ENCODE results near the gene DMD.
"Not testable (repeated sequence)": the region's sequence is repeated elsewhere in the genome, so short reads cannot be mapped to it uniquely, and the experiment has no call there.

The DMD gene

DNA sequence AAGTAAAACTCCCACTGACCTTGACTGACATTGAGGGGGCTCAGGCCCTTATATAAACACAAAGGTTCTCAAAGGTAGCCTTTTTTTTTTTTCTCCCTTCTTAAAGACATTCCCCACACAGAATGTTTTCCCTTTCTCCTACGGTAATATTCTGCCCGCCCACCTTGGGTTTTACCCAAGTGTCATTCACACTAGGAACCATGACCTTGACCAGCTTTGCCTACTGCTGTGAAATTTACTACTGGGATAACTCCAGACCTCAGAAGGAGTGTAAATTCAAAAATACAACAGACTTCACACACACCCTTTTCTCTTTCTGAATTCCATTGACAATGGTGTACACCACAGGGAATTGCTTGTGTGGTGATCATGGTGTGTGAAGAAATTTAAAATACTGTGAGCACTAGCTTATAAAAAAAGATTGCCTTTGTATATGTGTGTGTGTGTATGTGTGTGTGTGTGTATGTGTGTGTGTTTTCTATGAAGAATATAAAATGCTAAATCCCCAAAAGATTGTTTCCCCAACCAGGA lies 1550.0 kb downstream of the DMD start:
- no peak for DNase-seq

DNA sequence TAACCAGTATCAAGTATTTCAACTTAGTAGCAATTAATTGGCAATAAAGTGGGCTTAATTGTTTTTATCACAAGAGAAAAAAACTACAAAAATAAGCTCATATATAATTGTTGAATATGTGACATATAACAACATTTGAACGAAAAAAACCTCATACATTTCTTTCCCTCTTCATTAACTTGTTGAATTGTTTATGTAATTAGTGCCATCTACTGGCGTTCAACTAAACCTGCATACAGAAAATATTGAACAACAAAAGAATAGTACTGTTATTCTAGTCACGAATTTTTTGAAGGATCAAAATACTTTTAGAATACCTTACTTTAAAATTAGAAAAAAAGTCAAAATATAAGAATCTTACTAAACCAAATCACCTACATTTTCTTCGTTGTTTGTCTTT lies 1553.0 kb downstream of the DMD start:
- DNase-seq = no peak

- no peak for DNase-seq
Observed at GRCh38 chrX:31656013-31656412, 1555.3 kb downstream of the DMD start.

- no peak for DNase-seq
Observed at GRCh38 chrX:31653422-31653821, 1557.9 kb downstream of the DMD start.

- no peak for DNase-seq
Observed at GRCh38 chrX:31652650-31653049, 1558.7 kb downstream of the DMD start.

DNA sequence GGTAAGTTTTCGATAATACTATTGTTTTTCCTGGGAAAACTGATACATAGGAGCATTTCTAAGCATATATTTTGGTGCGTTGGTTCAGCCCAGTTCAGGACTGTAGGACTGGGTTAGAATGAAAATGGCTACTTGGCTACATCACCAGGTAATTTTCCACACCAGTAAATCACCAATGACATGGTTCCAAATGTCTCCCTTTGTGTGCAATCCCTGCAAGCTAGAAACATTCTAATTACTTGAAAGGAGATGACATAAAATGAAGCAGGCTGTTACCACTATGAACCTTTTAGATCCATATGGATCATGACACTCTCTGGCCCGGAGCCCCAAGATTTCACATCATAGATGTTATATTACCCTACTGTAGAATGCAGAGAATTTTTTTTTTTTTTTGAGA lies 1562.1 kb downstream of the DMD start:
- no peak for DNase-seq

- DNase-seq = no peak
Observed at GRCh38 chrX:31633349-31633748, 1578.0 kb downstream of the DMD start.

DNA sequence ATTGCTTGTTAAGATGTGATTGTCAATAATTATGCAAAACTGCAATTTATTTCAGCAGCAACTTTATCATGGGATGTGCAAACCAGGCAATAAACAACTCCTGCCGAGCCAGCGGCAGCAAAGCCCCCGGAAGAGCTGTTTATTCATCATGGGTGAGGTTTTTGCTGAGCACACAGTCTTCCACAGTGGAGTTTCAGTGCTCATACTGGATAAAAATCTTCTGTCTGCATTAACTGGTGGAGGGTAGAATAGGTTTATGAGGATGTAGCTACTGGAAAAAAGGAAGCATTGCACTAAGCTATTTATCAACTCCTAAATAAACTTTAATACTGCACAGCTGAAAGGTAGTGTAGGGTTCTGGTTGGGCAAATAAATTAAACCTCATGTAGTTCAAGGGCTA lies 1582.2 kb downstream of the DMD start:
- no peak for DNase-seq

GRCh38 chrX:31609130-31609529 lies 1602.2 kb downstream of the DMD start:
- DNase-seq = no peak

DNA sequence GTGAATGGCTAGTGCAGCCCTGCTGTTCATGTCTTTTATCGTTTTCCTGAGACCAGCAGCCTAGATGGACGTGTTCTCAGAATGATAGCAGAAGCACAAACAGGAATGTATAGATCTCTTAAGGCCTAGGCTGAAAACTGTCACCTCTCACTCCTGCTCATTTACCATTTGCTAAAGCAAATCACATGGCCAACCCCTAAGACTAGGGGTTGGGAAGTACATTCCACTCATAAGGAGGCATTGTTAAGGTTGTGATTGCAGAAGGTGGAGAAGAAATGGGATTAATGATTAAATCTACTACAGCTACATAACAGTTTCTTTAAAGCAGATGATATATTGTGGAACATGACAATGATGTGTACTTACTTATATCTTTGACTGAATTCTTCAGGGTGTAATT lies 1602.7 kb downstream of the DMD start:
- DNase-seq = no peak

- no peak for DNase-seq
Observed at GRCh38 chrX:31606771-31607170, 1604.6 kb downstream of the DMD start.

DNA sequence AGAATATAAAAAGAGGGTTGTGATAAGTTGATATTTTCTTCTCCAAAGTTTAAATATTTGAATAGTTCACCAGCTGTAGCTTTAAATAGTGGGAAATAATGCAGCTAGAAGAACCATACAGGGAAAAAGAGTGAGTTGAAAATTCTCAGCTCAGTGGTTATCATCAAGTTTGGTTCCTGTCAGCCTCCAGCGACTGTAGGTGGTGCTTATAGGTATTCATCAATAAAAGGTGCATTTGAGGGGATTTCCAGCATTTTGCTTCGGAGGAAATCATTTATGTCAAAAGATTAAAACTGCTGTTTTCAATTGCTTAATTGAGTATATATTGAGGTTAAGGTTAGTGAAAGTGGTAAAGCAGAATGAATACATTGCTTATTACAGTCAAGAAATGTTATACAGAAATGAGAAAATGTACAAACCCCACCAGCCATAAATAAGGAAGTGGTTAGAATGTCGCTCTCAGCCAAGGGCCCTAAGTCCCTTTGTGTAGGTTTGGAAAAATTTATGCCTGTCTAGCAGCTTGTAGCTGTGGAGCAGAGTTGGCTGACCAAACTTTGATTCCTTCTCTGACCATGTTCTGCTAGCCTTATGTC lies 1606.6 kb downstream of the DMD start:
- no peak for DNase-seq

GRCh38 chrX:31603411-31604120 lies 1607.8 kb downstream of the DMD start:
- no peak for DNase-seq

GRCh38 chrX:31600823-31601222 lies 1610.5 kb downstream of the DMD start:
- no peak for DNase-seq

DNA sequence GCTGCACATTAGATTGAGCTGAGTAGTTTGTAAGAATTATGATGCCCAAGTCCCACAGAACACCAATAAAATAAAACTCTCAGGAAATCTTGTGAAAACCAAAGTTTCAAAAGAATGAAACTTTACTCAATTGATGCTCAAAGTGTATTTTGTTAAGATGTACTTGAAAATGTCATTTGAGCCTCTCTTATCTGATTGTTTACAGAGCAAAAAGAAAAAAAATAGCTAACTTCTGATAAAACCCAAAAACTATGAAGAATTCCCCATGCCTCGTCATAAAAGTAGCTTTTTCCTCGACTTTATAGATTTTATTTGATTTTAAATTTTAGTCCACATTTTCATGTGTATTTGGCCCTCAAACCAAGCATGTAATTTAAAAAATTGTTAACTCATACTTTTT lies 1618.0 kb downstream of the DMD start:
- DNase-seq = no peak

DNA sequence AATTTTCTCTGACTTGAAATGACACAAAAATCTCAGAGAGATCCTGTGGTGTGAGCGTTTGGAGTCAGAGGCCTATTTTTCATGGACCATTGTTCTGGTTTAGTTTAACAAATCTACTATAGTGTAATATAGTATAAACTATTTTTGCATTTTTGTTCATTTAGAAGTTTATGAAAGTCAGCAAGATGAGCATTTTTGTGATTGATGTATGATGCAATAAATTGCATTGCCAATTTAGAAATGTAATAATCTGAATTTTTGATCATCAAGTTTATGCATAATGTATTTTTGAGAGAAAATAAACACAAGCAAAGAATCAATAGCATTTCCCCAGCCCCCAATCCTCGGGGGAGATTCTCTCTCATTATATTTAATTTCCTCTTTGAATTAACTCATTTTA lies 1620.0 kb downstream of the DMD start:
- no peak for DNase-seq

DNA sequence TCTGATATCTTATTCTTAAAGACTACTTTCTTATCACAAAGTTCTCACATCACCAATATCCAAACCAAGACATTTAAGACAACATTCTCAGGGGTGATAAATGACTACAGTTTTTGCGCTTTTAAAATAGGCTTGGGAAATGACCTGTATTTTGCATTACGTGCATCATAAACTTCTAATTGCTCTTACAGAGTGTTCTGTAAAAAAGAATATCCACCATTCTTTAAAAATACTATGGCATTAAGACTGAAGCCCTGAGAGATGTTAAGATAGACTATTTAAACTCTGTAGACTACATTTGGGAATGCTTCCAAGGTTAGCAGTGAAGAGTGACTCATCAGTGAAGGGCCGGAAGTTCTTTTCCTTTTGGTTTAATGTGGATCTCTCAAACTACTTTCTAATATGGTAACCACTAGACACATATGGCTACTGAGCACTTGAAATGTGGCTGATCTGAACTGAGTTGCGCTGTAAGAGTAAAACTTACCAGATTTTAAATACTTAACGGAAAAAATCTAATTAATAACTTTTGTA lies 1620.7 kb downstream of the DMD start:
- no peak for DNase-seq

- DNase-seq = no peak
Observed at GRCh38 chrX:31589503-31589902, 1621.8 kb downstream of the DMD start.

- no peak for DNase-seq
Observed at GRCh38 chrX:31588355-31588754, 1623.0 kb downstream of the DMD start.

DNA sequence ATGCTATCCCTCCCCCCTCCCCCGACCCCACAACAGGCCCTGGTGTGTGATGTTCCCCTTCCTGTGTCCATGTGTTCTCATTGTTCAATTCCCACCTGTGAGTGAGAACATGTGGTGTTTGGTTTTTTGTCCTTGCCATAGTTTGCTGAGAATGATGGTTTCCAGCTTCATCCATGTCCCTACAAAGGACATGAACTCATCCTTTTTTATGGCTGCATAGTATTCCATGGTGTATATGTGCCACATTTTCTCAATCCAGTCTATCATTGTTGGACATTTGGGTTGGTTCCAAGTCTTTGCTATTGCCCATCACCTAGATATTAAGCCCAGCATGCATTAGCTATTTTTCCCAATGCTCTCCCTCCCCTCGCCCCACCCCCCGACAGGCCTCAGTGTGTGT lies 1627.5 kb downstream of the DMD start:
- DNase-seq = not testable (repeated sequence)

- no peak for DNase-seq
Observed at GRCh38 chrX:31580726-31581125, 1630.6 kb downstream of the DMD start.

DNA sequence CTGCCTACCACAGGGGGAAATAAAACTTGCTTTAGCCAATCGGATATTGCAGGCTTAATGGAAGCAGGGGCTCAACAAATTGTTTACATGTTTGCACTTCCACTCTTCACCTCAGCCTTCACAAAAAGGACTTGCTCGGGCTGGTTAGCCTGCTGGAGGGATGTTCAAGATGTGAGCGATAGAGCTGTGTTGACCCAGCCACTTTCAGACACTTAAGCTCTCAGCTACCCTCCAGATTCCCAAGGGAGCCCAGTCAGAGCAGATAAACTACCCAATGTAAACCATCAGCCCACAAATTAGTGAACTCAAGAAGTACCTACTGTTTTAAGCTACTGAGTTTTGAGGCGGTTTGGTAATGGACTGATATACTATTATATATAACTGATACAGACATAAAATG lies 1631.1 kb downstream of the DMD start:
- no peak for DNase-seq

GRCh38 chrX:31572360-31572759 lies 1639.0 kb downstream of the DMD start:
- DNase-seq = no peak

DNA sequence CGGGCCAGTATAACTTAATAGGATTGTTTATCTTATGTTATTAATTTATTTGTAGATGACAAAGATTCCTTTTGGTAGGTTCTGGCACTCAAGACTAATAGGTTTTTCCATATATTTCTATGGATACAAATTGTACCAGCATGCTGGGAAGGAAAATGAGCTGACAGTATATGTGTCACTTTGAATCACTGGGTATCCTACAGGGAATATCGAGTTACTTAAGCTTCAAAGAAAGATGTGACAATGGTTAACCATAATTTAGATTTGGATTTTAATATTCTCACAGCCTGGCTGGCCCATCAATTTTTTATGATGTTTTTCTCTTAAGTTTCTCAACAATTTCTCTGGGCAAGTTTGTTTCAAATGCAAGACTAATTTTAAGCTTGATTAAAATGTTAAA lies 1640.7 kb downstream of the DMD start:
- DNase-seq = no peak

DNA sequence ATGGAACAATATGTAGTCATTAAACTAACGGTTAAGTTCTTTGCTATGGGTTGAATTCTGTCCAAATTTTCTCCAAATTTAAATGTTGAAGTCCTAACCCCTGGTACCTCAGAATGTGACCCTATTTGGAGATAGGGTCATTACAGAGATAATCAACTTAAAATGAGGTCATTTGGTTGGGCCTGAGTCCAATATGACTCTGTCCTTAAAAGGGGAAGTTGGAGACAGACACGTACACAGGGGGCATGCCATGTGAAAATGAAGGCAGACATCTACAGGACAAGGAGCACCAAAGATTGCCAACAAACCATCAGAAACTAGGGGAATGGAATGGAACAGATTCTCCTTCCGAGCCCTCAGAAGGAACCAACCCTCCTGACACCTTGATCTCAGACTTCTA lies 1647.6 kb downstream of the DMD start:
- no peak for DNase-seq

All from NK-92 treated with Interleukin-12 subunit alpha and Interleukin-12 subunit beta, amount 100 ng/mL, for 24 hours (cell line).